ENCODE measurements around the gene HTT. TPM values are rescaled to one million over a fixed set of nuclear protein-coding genes. Genes with fewer than 3 reads are reported as not detected.

HTT gene
- total RNA-seq, 4 donors from 2014 or later = 31.1 to 48.6 (median 43.0) TPM

GRCh38 chr4:3130826-3131225 lies 56.3 kb downstream of the HTT start:
- Histone ChIP-seq H3K36me3 (peaks cover 0 to 92% of the 10 kb centered on the region in 2 donors), H3K4me3 (no peak overlapping the region), H3K9me3 (no peaks in the 10 kb centered on the region), H3K27me3 (no peaks in the 10 kb centered on the region), H3K4me1 (peaks cover 0 to 18% (median 6%) of the 10 kb centered on the region in 3 donors), H3K27ac (no peak overlapping the region)
- WGBS, 2 donors (ENCODE audit: low coverage in 1 of 2) = 79% methylated on average over 4 of the region's 4 CpGs; no CpG with 5 or more reads in 1 of the 2 donors
- ATAC-seq = no peak
- TF ChIP-seq EP300 (IDR thresholded peaks at IDR 0.05) (no peak), POLR2AphosphoS5 (IDR thresholded peaks at IDR 0.05) (no peak), POLR2A (IDR thresholded peaks at IDR 0.05) (no peak), CTCF (IDR thresholded peaks at IDR 0.05) (no peak)

GRCh38 chr4:3134201-3134600 lies 59.7 kb downstream of the HTT start:
- H3K36me3 ChIP-seq = peaks cover 0 to 87% of the 10 kb centered on the region in 2 donors
- peaks cover 0 to 24% (median 7%) of the 10 kb centered on the region in 3 donors for H3K4me1 ChIP-seq
- H3K27ac ChIP-seq = peak overlapping the region in 2 of 4 donors; percentile 58 to 75
- TF ChIP-seq EP300 (IDR thresholded peaks at IDR 0.05) (no peak), POLR2AphosphoS5 (IDR thresholded peaks at IDR 0.05) (no peak), CTCF (IDR thresholded peaks at IDR 0.05) (no peak), POLR2A (IDR thresholded peaks at IDR 0.05) (no peak)
- 90 to 94% methylated on average over 5 of the region's 5 CpGs for WGBS, 2 donors (ENCODE audit: low coverage in 1 of 2)
- H3K27me3 ChIP-seq = no peaks in the 10 kb centered on the region
- no peak overlapping the region for H3K4me3 ChIP-seq
- no peak for ATAC-seq
- no peaks in the 10 kb centered on the region for H3K9me3 ChIP-seq

GRCh38 chr4:3135155-3136011 lies 60.9 kb downstream of the HTT start:
- Histone ChIP-seq H3K9me3 (no peaks in the 10 kb centered on the region), H3K27ac (peak overlapping the region; percentile 3 to 75 (median 55)), H3K27me3 (no peaks in the 10 kb centered on the region), H3K36me3 (peaks cover 0 to 88% of the 10 kb centered on the region in 2 donors), H3K4me3 (peak overlapping the region; percentile 29 to 33), H3K4me1 (peaks cover 0 to 24% (median 7%) of the 10 kb centered on the region in 3 donors)
- WGBS, 2 donors (ENCODE audit: low coverage in 1 of 2) = 46 to 48% methylated on average over 3 to 6 of the region's 6 CpGs
- no peak for ATAC-seq
- TF ChIP-seq POLR2A (IDR thresholded peaks at IDR 0.05) (no peak), POLR2AphosphoS5 (IDR thresholded peaks at IDR 0.05) (peak; percentile 14)

GRCh38 chr4:3136454-3136853 lies 62.0 kb downstream of the HTT start:
- Histone ChIP-seq H3K27me3 (no peaks in the 10 kb centered on the region), H3K4me3 (no peak overlapping the region), H3K36me3 (peaks cover 0 to 88% of the 10 kb centered on the region in 2 donors), H3K9me3 (no peaks in the 10 kb centered on the region), H3K27ac (peak overlapping the region in 1 of 4 donors; percentile 58), H3K4me1 (peaks cover 0 to 24% (median 7%) of the 10 kb centered on the region in 3 donors)
- 98 to 100% methylated on average over 2 of the region's 2 CpGs for WGBS, 2 donors (ENCODE audit: low coverage in 1 of 2)
- ATAC-seq = no peak
- no peak for TF ChIP-seq EP300 (IDR thresholded peaks at IDR 0.05)
- TF ChIP-seq CTCF (IDR thresholded peaks at IDR 0.05) = peak; percentile 32 to 56 (median 41)

GRCh38 chr4:3137908-3138307 lies 63.4 kb downstream of the HTT start:
- Histone ChIP-seq H3K27ac (no peak overlapping the region), H3K4me1 (peaks cover 0 to 24% (median 7%) of the 10 kb centered on the region in 3 donors), H3K9me3 (no peaks in the 10 kb centered on the region), H3K4me3 (no peak overlapping the region), H3K27me3 (no peaks in the 10 kb centered on the region), H3K36me3 (peaks cover 0 to 88% of the 10 kb centered on the region in 2 donors)
- no peak for TF ChIP-seq POLR2AphosphoS5 (IDR thresholded peaks at IDR 0.05)
- 78 to 100% methylated on average over 1 to 2 of the region's 2 CpGs for WGBS, 2 donors (ENCODE audit: low coverage in 1 of 2)
- ATAC-seq = no peak
